NCI-H524 (cell line): ENCODE data around the gene KSR2.

ENCODE experiments used
- DNase-seq, 2 experiments: peaks; one replicate each; lab custom pipeline; 2025; lab: John Stamatoyannopoulos, UW

The KSR2 gene

DNA sequence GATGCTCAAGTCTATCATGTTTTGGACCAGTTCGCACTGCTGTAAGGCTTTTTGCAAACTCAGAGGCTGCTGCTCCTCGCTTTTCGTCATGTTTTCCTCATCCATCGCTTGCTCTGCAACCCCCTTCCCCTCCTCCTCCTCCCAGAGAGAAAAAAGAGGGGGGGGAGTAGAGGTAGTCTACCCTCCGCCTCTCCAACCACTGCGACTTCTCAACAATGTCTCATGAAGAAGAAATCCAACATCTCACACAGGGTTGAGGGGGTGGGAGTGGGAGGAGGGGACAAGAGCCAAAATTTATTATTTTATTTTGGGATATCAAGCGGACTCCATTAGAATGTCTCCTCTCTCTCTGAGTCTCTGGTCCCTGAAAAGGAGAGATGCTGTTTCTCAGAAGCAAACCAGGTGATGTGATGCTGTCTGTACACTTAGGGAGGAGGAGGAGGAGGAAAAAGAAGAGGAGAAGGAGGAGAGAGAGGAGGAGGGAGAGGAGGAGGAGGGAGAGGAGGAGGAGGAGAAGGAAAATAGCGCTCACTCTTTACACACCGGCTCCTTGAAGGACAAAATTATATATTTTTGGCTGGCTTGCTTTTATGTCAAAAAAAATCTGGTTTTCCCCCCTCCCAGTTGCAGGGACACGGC lies 520 bp downstream of the KSR2 start:
- no peak for DNase-seq

DNA sequence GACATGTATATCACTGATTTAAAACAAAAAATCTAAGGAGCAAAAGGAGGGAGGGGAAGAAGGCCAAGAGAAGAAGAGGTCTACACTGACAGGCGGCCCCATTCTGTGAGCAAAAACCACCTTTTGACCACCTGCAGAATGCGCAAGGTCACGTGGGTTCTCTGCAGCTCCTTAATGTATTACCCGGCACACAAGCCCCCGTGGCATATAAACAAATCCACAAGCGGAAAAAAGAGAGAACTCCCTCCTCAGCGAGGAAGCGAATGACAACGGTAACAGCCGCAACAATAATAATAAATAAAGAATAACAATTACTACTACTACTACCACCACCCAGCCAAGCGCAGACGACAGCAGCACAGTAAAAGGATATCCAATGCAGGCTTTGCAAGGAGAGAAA lies 1.3 kb downstream of the KSR2 start:
- no peak for DNase-seq

DNA sequence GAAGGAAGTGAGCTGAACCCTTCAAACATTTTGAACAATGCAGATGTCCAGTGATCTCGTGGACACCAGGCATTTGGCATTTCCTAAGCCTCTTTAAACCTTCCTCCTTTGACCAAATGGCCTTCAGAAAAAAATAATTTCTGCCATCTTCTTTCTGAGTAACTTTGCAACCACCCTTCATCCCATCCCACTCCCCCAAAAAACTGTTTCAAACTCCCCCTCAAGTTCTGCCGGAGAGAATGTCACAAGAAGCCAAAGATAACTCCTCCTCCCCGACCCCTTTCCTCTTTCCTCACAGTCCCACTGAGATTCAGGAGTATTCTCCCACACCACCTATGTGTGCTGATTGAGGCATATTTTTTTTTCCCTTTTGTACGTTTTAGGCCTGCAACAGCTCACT lies 1.7 kb downstream of the KSR2 start:
- no peak for DNase-seq

- no peak for DNase-seq
Measured at GRCh38 chr12:117966511-117966910, 2.3 kb downstream of the KSR2 start.

GRCh38 chr12:117963836-117964235 lies 5.0 kb downstream of the KSR2 start:
- no peak for DNase-seq

DNA sequence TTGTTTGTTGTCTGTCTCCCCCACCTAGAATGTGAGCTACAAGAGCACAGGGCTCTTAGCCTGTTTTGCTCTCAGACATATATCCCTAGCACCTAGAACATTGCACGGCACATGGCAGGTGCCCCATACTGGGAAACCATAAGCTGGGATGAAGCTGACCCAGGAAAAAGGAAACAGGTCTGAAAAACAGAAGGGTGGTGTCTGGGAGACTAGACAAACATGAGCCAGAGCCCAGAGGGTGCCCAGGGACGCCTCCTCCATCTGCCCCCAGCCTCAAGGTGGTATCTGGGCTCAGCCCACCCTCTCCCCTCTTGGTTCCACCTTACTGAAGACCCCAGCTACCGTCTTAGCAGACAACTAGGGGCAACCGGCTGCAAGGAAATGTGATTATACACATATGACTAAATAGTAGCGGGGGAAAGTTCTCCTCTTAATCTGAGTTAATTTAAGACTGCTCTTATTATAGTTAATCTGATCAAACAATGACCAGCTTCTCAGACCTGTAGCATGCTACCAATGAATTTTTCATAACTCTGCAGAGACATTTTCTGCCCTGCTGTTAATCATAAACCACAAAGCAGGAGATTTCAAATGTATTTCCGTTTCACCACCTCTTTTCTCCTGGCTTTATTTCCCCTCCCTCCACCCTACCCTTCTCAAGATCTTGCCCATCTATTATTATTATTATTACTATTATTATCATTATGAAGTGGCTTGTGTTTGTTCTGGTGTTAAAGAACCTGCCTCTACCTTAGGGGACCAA lies 31.9 kb downstream of the KSR2 start:
- DNase-seq: no peak

- no peak for DNase-seq
Measured at GRCh38 chr12:117933545-117933944, 35.2 kb downstream of the KSR2 start.

DNA sequence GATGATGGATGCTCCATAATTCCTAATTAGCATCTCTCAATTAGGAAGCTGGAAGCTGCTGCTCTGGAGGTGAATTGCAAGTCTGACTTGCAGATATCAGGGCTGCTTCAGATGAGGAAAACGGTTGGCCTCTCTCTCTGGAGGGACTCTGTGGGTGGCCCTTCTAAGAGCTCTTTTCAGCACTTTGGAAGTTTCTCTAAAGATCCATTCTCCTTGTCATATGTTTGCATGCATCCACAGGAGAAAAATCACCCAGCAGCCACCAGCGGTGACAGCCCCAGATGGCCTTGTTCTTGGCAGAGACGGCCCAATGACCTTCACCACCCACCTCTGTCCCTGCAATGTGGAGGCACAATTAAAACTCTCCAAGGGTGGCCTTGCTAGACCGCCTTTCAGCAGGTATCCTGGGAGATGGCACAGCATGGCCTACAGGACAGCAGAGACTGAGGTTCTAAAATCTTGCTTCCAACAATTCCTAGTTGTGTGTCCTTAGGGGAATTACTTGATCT lies 42.3 kb downstream of the KSR2 start:
- no peak for DNase-seq

- no peak for DNase-seq
Measured at GRCh38 chr12:117921929-117922777, 46.6 kb downstream of the KSR2 start.

GRCh38 chr12:117919479-117919878 lies 49.3 kb downstream of the KSR2 start:
- DNase-seq: no peak

DNA sequence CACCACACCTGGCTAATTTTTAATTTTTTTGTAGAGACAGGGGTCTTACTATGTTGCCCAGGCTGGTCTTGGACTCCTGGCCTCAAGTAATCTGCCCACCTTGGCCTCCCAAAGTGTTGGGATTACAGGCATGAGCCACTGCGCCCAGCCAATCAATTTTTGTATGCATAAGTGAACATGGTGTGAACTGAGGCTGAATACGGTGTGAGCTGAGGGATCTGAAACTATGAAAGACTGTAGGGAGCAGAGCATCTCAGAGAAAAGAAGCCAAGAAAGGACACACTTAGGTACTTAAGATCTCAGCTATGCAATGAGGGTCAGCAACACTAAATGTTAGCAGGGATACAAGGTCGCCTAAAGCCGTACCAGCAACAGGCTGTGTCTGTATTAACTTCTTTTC lies 54.1 kb downstream of the KSR2 start:
- no peak for DNase-seq

DNA sequence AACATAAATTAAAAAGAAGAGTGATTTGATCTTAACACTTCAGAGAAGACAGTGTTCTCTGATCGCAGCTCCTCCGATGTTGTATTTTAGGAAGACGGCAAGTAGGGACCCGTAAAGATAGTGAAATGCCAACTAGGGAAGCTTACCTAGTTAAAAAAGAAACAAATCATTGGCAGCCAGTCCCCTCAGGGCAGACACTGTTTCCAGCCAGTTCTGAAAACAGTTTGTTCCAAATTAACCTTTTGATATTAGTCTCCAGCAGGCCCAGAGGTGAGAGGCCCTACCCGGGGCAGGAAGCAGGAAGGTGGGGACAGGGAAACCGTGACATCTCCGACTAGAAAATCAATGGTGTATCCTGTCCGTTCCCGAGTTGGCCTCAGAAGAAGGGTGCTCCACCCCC lies 56.0 kb downstream of the KSR2 start:
- no peak for DNase-seq

- no peak for DNase-seq
Measured at GRCh38 chr12:117908411-117908810, 60.4 kb downstream of the KSR2 start.

- no peak for DNase-seq
Measured at GRCh38 chr12:117907108-117907689, 61.6 kb downstream of the KSR2 start.

GRCh38 chr12:117904051-117904450 lies 64.7 kb downstream of the KSR2 start:
- DNase-seq: no peak

DNA sequence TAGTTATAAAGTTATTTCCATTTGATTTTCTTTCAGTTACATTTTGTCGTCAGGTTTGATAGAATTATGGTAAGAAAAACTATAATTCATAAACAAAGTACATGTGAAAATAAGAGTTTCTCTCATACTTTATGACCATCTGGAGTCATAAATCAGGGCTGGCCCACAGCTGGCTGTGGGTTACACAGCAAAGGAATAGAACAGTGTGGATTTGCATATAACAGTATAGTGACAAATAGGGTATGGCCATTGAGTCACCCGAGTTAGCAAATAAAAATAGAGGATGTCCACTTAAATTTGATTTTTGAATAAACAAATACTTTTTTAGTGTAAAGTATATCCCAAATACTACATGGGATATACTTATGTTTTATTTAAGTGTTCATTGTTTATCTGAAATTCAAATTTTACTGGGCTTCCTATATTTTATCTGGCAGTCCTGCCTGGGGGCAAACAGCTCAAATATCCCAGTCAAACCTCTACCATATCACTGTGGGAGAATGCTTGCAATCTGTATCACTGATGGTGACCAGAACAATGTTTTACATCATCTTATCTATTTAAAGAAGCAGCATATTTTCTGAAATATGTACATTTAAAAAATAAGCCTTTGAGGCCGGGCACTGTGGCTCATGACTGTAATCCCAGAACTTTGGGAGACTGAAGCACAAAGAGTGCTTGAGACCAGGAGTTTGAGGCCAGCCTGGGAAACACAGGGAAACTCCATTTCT lies 65.5 kb downstream of the KSR2 start:
- no peak for DNase-seq

DNA sequence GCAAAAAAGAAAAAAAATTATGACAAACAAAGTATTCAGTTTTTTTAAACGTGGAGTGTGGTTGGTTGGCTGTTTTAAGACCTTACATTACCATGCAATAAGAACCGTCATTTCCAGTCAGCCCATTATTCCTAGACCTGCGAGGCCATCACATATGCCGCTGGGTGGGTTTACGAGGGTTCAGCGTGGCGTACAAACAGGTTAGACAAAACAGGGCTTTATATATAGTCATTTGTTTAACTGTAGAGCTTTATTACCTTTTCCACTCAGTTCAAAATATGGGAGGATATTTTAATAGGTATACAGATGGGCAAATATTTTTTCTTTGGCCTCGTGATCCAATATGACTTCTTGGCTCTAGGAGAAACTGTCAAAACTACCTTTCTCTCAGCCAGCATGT lies 67.2 kb downstream of the KSR2 start:
- no peak for DNase-seq

DNA sequence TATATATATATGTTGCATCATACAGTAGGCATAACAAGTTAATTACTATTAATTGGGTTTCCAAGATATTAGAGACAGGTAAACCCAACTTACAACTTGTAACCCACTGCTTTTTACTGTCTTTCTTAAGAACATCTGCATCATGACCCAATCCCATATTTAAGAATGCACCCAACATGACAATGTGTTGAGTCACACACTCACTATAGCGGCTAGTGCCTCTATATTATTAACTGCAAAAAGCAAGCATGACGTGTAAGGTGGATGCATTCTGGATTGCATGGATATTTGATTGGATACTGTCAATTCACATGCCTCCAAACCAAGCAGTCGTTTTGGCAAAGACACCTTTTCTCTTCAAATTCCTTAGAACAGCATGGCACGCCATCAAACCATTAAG lies 68.2 kb downstream of the KSR2 start:
- no peak for DNase-seq

GRCh38 chr12:117897372-117898161 lies 71.2 kb downstream of the KSR2 start:
- no peak for DNase-seq

- no peak for DNase-seq
Measured at GRCh38 chr12:117896009-117896408, 72.8 kb downstream of the KSR2 start.

DNA sequence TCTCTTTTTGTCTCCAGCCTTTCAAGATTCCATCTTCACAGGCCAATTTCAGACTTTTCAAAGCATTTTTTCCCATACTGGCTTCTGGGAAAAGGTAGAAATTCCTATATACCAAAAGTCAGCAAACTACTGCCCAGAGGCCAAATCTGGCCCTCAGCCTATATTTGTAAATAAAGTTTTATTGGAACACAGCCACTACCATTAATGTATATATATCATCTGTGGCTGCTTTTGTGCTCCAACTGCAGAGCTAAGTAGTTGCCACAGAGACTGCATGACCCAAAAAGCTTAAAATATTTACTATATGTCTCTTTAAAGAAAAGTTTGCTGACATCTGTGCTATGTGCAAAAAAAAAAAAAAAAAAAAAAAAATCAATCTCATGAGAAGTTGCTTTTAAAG lies 76.3 kb downstream of the KSR2 start:
- no peak for DNase-seq
